ENCODE data around the gene CACNA1D.
"Not testable (repeated sequence)": the region's sequence is repeated elsewhere in the genome, so short reads cannot be mapped to it uniquely, and the experiment has no call there.

Gene CACNA1D

DNA sequence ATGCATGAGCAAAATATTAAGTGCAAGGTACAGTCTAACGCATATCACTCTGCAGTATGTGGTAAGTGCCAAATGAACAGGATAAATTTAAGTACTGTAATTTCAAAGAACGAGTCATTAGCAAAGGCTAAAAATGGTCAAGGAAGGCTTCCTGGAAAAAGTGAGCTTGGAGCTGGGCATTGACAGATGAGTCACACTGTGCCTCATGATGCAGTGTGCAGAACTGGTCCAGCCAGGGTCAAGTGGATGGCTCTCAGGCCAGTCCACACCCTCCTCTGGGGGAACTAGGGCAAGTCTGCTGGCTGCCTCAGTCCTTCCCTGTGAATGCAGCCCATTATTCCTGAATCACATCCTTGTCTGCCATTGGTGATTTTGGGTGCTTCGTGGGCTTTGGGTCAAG is 76.3 kb downstream of the CACNA1D start:
- in situ Hi-C loops (cut with HindIII; ENCODE audit: low sequenced_read_pairs), result no loop called here

DNA sequence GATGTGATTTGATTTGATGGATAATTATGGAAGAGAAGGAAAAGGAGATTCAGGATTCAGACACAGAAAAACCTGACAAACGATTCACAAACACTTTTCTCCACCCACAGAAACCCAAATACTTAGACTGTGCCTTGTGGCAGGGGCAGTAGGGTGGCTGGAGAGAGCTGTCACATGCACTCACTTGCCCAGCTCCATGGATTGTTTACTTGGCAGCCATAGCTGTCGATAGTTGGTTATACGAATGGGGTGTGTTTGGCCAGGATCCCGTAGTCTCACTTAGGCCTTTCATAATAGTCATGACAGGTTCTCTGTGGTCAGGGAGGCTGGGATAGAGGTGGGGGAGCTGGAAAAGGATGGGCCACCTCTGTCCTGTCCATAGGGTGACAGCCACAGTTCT is 76.9 kb downstream of the CACNA1D start:
- in situ Hi-C loops (cut with HindIII; ENCODE audit: low sequenced_read_pairs), result no loop called here

DNA sequence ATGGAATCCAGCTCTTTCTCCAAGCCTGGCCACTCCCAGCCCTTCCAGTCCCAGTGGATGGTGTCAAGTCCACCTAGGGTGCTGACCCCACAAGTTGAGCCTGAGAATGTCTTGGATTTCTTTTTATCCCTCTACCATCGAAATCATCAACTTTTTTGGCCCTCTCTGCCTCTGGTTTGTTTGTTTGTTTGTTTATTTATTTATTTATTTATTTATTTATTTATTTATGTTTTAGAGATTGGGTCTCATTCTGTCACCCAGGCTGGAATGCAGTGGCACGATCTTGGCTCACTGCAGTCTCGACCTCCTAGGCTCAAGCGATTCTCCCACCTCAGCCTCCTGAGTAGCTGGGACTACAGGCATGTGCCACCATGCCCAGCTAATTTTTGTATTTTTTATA is 77.8 kb downstream of the CACNA1D start:
- in situ Hi-C loops (cut with HindIII; ENCODE audit: low sequenced_read_pairs), result not testable (repeated sequence)

DNA sequence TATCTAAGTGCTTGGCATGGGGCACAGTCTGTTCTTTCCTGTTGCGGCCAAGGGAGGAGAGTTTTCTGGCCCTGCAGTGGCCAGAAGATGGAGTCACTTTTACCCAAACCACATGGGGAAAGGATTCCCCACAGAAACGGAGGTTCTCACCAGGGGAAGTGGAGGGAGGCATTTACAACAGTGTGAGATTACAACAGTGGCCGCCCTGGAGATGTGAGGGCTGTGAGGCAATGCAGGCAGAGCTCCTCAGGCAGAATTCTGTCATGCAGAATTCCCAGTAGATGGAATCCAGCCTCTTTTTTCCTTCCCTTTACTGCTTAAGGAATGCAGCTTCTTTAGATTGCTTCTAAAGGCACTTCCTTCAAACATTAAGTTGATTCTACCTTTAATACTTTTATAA is 83.1 kb downstream of the CACNA1D start:
- in situ Hi-C loops (cut with HindIII; ENCODE audit: low sequenced_read_pairs), result no loop called here

- in situ Hi-C loops (cut with HindIII; ENCODE audit: low sequenced_read_pairs), result no loop called here
These were observed 85.2 kb downstream of the CACNA1D start for GRCh38 chr3:53579636-53580035.

- in situ Hi-C loops (cut with HindIII; ENCODE audit: low sequenced_read_pairs), result no loop called here
These were observed 87.3 kb downstream of the CACNA1D start for GRCh38 chr3:53581671-53582070.

GRCh38 chr3:53583161-53583690 is 88.8 kb downstream of the CACNA1D start:
- in situ Hi-C loops (cut with HindIII; ENCODE audit: low sequenced_read_pairs), result no loop called here

DNA sequence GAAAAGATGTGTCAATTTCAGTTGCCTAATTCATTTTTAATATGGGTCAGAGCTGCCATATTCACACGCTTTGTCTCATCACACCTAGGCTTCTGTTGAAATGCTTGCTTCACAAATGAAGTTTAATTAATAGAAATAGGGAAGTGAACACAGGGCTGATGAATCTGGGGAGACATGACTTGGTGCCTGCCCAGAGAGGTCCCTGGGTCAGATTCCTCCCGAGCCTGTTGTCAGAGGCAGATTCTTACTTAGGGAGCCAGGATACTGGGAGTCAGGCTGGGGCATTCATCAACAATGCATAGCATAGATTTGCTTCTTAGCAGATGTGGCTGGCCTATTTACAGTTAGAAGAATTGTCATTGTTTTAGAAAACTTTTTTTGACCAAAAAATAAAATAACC is 90.6 kb downstream of the CACNA1D start:
- in situ Hi-C loops (cut with HindIII; ENCODE audit: low sequenced_read_pairs), result no loop called here

GRCh38 chr3:53585627-53586026 is 91.2 kb downstream of the CACNA1D start:
- in situ Hi-C loops (cut with HindIII; ENCODE audit: low sequenced_read_pairs), result no loop called here

GRCh38 chr3:53588122-53588521 is 93.7 kb downstream of the CACNA1D start:
- in situ Hi-C loops (cut with HindIII; ENCODE audit: low sequenced_read_pairs), result no loop called here

- in situ Hi-C loops (cut with HindIII; ENCODE audit: low sequenced_read_pairs), result no loop called here
These were observed 94.8 kb downstream of the CACNA1D start for GRCh38 chr3:53589201-53589600.

DNA sequence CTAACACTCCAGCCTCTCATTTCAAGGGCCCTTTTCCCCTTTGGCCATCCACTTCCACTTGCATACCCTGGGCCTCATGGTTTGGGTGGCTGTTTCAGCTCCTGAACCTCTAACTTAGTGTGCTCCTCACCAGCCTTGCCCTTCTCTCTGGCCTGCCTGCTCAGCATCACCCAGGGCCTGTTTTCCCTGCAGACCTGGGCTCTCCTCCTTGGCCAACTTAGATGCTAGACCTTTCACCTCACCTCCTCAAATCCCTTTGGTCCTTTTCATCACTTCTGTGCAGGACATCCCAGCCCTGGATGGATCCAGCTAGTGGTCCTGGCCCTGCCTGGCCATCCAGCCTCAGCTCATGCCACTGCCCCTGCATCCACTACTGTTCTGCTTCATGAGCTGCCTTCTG is 95.4 kb downstream of the CACNA1D start:
- in situ Hi-C loops (cut with HindIII; ENCODE audit: low sequenced_read_pairs), result no loop called here

DNA sequence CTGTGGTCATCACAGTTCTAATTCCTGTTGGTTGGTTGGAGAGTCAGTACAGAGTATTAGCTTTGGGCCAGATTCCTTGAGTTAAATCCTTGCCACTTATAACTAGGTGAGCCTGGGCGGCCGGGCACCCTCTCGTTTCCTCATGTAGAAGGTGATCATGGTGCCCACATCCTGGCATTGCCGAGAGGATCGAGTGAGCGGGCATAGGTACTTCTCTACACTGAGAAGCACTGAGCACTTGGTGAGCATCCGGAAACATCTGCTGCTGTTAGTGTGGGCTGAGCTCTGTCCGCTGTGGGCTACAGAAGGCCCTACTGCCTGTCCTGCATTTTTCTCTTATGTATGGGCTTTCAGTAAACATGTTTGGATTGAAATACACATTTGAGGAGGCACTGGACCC is 96.2 kb downstream of the CACNA1D start:
- in situ Hi-C loops (cut with HindIII; ENCODE audit: low sequenced_read_pairs), result no loop called here

- in situ Hi-C loops (cut with HindIII; ENCODE audit: low sequenced_read_pairs), result no loop called here
These were observed 97.2 kb downstream of the CACNA1D start for GRCh38 chr3:53591646-53592045.

- in situ Hi-C loops (cut with HindIII; ENCODE audit: low sequenced_read_pairs), result no loop called here
These were observed 98.5 kb downstream of the CACNA1D start for GRCh38 chr3:53592862-53593261.

DNA sequence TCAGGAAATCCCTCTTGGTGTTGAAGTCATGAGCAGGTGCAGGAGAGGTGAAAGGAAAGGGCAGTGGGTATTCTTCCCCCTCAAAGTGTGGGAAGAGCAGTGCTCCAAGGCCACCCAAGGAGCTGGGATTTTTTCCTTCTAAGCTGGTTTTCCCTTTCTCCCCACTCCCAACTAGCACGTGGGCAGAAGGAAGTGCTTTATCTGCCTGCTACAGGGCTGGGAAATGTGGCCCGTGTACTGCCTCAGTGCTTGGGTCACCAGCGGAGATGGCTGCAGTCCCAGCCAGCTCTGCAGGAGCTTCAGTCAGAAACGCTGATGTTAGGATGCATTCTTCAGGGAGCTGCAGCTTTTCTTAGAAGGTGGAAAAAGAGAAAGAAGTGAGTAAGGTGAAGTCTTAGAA is 99.2 kb downstream of the CACNA1D start:
- in situ Hi-C loops (cut with HindIII; ENCODE audit: low sequenced_read_pairs), result no loop called here

DNA sequence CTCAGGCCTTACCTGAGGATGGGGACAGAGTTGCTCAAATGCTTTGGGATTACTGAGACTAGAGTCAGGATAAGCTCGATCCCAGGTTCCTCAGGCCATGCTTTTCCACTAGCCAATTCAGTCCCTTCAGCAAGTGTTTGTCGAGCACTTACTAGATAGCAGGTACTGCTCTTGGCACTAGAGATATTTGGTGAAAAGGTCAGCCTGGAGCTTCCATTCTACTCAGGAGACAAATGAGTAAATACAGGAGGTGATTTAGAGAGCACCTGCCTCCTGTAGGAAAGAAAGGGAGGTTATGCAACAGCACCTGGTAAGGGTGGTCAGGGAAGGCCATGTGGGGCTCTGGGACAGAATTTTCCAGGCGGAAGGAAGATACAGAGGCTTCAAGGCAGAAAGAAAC is 99.9 kb downstream of the CACNA1D start:
- in situ Hi-C loops (cut with HindIII; ENCODE audit: low sequenced_read_pairs), result no loop called here

DNA sequence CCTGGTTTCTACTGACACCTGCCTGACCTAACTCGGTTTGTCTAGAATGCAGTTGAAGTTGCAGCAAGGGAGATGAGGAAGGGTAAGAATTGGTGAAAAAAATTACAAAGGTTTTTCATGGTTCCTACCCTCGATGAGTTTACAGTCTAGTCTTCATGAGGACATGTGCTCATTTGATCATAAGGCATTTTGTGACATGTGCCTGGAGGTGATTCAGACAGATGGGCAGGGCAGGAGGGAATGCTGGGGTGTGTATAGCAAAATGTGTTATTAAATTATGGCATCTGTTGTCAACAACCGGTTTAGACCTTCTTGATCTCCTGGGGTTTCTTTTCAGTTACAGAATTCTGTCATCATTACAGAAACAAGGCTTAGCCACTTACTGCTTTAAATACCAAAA is 101.2 kb downstream of the CACNA1D start:
- in situ Hi-C loops (cut with HindIII; ENCODE audit: low sequenced_read_pairs), result no loop called here

- in situ Hi-C loops (cut with HindIII; ENCODE audit: low sequenced_read_pairs), result no loop called here
These were observed 102.9 kb downstream of the CACNA1D start for GRCh38 chr3:53597136-53597915.

- in situ Hi-C loops (cut with HindIII; ENCODE audit: low sequenced_read_pairs), result no loop called here
These were observed 105.4 kb downstream of the CACNA1D start for GRCh38 chr3:53599771-53600170.

DNA sequence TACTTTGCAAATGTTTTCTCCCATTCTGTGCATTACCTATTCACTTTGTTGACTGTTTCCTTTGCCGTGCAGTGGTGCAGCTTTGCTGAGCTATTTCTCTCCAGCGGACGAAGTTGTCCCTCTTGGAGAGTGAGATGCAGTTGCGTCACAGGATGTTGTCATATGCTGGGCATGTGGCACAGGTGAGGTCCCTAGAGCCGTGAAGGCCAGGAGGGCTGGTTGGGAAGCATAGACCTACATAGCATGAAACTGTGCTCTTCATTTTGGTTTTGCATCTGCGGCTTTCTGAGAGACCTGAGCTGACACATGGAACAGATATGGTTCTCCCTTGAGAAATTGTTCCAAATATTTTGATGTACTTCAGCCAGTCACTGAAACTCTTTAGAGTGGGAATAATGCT is 108.5 kb downstream of the CACNA1D start:
- in situ Hi-C loops (cut with HindIII; ENCODE audit: low sequenced_read_pairs), result no loop called here

GRCh38 chr3:53604232-53604631 is 109.8 kb downstream of the CACNA1D start:
- in situ Hi-C loops (cut with HindIII; ENCODE audit: low sequenced_read_pairs), result no loop called here

GRCh38 chr3:53606793-53607192 is 112.4 kb downstream of the CACNA1D start:
- in situ Hi-C loops (cut with HindIII; ENCODE audit: low sequenced_read_pairs), result no loop called here

Measured in endothelial cell of hepatic sinusoid (primary cell).